HG03103 (cell line): Measurements from ENCODE around the gene ARFGEF3.
"Not testable (repeated sequence)": the region's sequence is repeated elsewhere in the genome, so short reads cannot be mapped to it uniquely, and the experiment has no call there.

Source experiments
- ATAC-seq: cut with Tn5 transposase; IDR thresholded peaks from one replicate; pipeline ENCODE4 v1.9.1; 2021; ENCODE audit warnings: low read depth; ENCODE audit not compliant: unreplicated experiment

Gene ARFGEF3

DNA sequence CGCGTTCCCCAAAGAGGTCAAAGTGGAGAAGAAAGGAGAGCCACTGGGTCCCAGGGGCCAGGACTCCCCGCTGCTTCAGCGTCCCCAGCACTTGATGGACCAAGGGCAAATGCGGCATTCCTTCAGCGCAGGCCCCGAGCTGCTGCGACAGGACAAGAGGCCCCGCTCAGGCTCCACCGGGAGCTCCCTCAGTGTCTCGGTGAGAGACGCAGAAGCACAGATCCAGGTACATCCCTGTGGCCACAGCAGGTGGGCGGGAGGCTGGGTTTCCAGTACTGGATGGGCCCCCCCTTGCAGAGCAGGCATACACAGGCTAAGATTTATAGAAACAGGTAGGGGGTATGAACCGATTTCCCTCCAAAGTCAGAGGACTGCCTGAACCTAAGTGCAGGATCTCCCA, 173.2 kb downstream of the ARFGEF3 start:
- ATAC-seq = no peak

DNA sequence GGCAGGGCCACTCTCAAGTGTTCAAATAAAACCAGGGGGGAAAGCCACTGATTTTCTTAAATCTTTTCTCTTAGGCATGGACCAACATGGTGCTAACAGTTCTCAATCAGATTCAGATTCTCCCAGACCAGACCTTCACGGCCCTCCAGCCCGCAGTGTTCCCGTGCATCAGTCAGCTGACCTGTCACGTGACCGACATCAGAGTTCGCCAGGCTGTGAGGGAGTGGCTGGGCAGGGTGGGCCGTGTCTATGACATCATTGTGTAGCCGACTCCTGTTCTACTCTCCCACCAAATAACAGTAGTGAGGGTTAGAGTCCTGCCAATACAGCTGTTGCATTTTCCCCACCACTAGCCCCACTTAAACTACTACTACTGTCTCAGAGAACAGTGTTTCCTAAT, 174.5 kb downstream of the ARFGEF3 start:
- ATAC-seq = no peak

DNA sequence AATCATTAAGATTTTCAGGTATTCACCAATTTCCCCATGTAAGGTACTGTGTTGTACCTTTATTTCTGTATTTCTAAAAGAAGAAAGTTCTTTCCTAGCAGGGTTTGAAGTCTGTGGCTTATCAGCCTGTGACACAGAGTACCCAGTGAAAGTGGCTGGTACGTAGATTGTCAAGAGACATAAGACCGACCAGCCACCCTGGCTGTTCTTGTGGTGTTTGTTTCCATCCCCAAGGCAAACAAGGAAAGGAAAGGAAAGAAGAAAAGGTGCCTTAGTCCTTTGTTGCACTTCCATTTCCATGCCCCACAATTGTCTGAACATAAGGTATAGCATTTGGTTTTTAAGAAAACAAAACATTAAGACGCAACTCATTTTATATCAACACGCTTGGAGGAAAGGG, 175.3 kb downstream of the ARFGEF3 start:
- ATAC-seq = no peak

DNA sequence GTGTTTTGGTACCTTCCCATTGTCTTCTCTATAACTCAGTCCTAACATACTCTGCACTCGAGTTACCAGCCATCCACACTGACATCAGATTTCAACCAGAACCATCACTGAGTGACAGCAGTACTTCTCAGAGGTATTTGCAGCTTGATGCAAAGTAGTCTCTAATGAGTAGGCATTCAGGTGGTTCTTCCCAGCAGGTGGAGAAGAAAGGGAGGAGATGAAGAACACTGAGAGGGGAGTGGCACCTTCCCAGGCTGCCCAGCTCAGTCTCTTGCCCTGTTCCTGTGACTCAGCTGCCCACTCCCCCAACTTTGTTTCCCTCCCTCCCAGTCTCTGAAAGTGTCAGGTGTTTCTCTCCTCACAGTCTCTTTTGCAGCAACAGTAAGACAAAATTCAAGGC, 177.3 kb downstream of the ARFGEF3 start:
- no peak for ATAC-seq

GRCh38 chr6:138341176-138341575, 179.4 kb downstream of the ARFGEF3 start:
- ATAC-seq = no peak

- ATAC-seq = no peak
Observed at GRCh38 chr6:138343112-138343511, 181.4 kb downstream of the ARFGEF3 start.

- ATAC-seq = no peak
Observed at GRCh38 chr6:138345565-138346285, 184.0 kb downstream of the ARFGEF3 start.

GRCh38 chr6:138346302-138347195, 184.8 kb downstream of the ARFGEF3 start:
- ATAC-seq = no peak

GRCh38 chr6:138347864-138348263, 186.1 kb downstream of the ARFGEF3 start:
- no peak for ATAC-seq

- no peak for ATAC-seq
Observed at GRCh38 chr6:138349891-138350290, 188.2 kb downstream of the ARFGEF3 start.

DNA sequence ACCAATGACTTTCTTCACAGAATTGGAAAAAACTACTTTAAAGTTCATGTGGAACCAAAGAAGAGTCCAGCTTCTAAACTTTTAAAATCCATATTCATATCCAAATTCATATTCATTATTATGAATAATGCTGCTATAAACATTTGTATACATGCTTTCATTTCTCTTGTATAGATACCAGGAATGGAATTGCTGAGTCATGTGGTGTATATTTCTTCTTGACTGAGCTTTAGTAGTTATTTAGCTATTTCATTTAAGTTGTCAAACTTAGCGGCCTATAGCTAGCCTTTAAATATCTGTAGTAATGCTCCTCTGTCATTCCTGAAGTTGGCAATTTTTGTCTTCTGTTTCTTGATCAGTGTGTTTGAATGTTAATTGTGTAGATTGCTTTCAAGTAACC, 196.2 kb downstream of the ARFGEF3 start:
- ATAC-seq = no peak

DNA sequence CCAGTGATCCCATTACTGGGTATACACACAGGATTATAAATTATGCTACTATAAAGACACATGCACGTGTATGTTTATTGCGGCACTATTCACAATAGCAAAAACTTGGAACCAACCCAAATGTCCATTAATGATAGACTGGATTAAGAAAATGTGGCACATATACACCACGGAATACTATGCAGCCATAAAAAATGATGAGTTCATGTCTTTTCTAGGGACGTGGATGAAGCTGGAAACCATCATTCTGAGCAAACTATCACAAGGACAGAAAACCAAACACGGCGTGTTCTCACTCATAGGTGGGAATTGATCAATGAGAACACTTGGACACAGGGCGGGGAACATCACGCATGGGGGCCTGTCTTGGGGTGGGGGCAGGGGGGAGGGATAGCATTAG, 206.9 kb downstream of the ARFGEF3 start:
- not testable (repeated sequence) for ATAC-seq

- ATAC-seq = no peak
Observed at GRCh38 chr6:138370631-138371451, 209.1 kb downstream of the ARFGEF3 start.

GRCh38 chr6:138371452-138371711, 209.6 kb downstream of the ARFGEF3 start:
- ATAC-seq = no peak

GRCh38 chr6:138371720-138372119, 210.0 kb downstream of the ARFGEF3 start:
- ATAC-seq = no peak

GRCh38 chr6:138372711-138373463, 211.1 kb downstream of the ARFGEF3 start:
- ATAC-seq = no peak

- ATAC-seq = no peak
Observed at GRCh38 chr6:138374230-138374629, 212.5 kb downstream of the ARFGEF3 start.

DNA sequence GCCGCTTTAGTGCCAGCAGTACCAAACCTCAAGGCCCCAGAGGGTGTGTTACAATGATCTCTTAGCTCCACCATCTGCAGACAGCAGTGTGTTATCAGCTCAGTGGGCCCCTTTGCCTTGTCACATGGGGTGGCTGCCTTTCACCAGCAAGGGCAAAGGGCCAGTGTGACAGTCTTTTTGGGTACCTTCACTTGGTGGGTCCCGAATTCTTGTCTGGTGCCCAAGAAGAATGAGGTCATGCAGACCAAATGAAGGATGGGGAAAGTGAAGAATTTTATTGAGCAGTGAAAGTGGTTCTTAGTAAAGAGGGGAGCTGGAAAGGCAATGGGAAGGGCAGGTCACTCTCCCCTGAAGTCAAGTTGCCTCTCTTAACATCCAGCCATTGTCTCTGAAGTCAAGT, 213.1 kb downstream of the ARFGEF3 start:
- ATAC-seq = no peak

- ATAC-seq = no peak
Observed at GRCh38 chr6:138377042-138377441, 215.3 kb downstream of the ARFGEF3 start.

DNA sequence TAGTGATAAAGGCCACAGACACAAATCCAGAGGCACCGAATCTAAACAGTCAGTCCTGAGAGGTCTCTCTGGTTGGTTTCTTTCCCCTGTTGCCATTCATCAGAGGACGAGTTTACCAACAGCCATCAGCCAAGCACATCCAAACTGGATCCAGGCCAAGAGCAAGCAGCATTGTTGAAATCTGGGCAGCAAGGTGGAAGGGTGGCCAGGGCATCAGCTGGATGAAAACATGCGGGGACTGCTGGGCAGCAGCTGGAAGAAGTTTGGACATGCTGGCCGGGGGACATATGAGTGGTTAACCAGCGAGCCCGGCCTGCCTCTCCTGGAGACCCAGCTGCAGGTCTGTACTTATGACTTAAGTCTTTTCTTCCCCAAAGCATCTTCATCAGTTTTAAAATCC, 216.1 kb downstream of the ARFGEF3 start, which contains the start of gene SMIM28:
Gene SMIM28 (plus strand): TSS at position 62 of the 400 bp plus-strand sequence. CDS start 168 bp downstream, at position 230.
- ATAC-seq = no peak
